HCT116 (cell line): ENCODE data around the gene TEX10. TPM values are rescaled to one million over a fixed set of nuclear protein-coding genes. Genes with fewer than 3 reads are reported as not detected.

Source experiments
- ATAC-seq: fragments of 200-7000 bp; cut with Tn5 transposase; 2 replicates; pipeline ENCODE4 v1.9.1; 2020; ENCODE audit warnings: mild to moderate bottlenecking, moderate library complexity
- BruUV-seq: library from RNA; stranded (reverse); fragments of 400-500 nt; replicated peaks from 2 replicates; lab custom pipeline; 2021; lab: Mats Ljungman, UMichigan
- CTCF ChIA-PET: fragments of 300-600 bp; sonication (Branson Sonifier 250); formaldehyde crosslinking; loops from one replicate; lab custom pipeline; 2021; ENCODE audit warnings: antibody characterized with exemption; lab: Charles Lee
- POLR2A ChIA-PET: fragments of 300-600, 350-600 bp; sonication (Branson Sonifier 250); formaldehyde crosslinking; loops from one replicate; lab custom pipeline; 2021; ENCODE audit warnings: antibody characterized with exemption; lab: Charles Lee
- RAD21 ChIA-PET, 2 experiments: fragments of 300-600 bp; sonication (Branson Sonifier 250); formaldehyde crosslinking; loops; one replicate each; lab custom pipeline; 2023; ENCODE audit warnings: low total read pairs in 2 of 2; ENCODE audit not compliant: uncharacterized antibody in 2 of 2, unreplicated experiment in 2 of 2, low non-redundant PET in 1 of 2; lab: Charles Lee
- DNase-seq: peaks from one replicate; pipeline ENCODE4 v3.0.0-alpha.2; 2010; ENCODE audit warnings: low read depth, low spot score
- H2AFZ ChIP-seq: fragments of 200-600 bp; shearing (Covaris generic), sonication (generic); 2 replicates; pipeline ENCODE4 v1.6.1; 2017; ENCODE audit warnings: low read depth, mixed run types, mixed read lengths, antibody characterized with exemption, low read length; ENCODE audit not compliant: poor library complexity, severe bottlenecking
- H3K27ac ChIP-seq: 2 replicates; pipeline ENCODE4 v1.5.1; 2012; ENCODE audit warnings: low read depth, low read length
- H3K27me3 ChIP-seq: fragments of 200-600 bp; sonication (generic); 2 replicates; pipeline ENCODE4 v1.6.1; 2016; ENCODE audit warnings: mixed run types, low read length, mixed read lengths; ENCODE audit not compliant: insufficient read depth
- H3K36me3 ChIP-seq, 2 experiments: fragments of 200-500 bp in 1 of 2; fragments of 200-600 bp in 1 of 2; sonication (Bioruptor generic) in 1 of 2; sonication (generic) in 1 of 2; 2 replicates each; pipeline versions ENCODE4 v1.5.1 to v1.6.1; 2014 to 2016; ENCODE audit warnings: low read length in 2 of 2, inconsistent platforms in 1 of 2, mixed read lengths in 1 of 2, mixed run types in 1 of 2; ENCODE audit not compliant: insufficient read depth in 2 of 2, control insufficient read depth in 1 of 2
- H3K4me1 ChIP-seq, 2 experiments: fragments of 200-600 bp in 1 of 2; sonication (generic) in 1 of 2; 2 replicates each; pipeline versions ENCODE4 v1.5.1 to v1.6.1; 2012 to 2017; ENCODE audit warnings: low read length in 2 of 2, inconsistent platforms in 1 of 2, mild to moderate bottlenecking in 1 of 2, mixed read lengths in 1 of 2, mixed run types in 1 of 2, moderate library complexity in 1 of 2; ENCODE audit not compliant: insufficient read depth in 2 of 2, control insufficient read depth in 1 of 2
- H3K4me2 ChIP-seq: fragments of 200-600 bp; sonication (generic); 2 replicates; pipeline ENCODE4 v1.6.1; 2017; ENCODE audit warnings: mixed run types, low read length, mixed read lengths
- H3K4me3 ChIP-seq, 2 experiments: fragments of 200-600 bp in 1 of 2; sonication (generic) in 1 of 2; replicated peaks in 1 of 2; 2 replicates each; pipeline ENCODE4 v1.5.1; 2011 to 2016; ENCODE audit warnings: low read length in 2 of 2, control low read depth in 1 of 2, low read depth in 1 of 2, mild to moderate bottlenecking in 1 of 2, mixed read lengths in 1 of 2, mixed run types in 1 of 2
- H3K79me2 ChIP-seq: fragments of 200-600 bp; sonication (generic); 2 replicates; pipeline ENCODE4 v1.6.1; 2017; ENCODE audit warnings: mild to moderate bottlenecking, mixed run types, low read length, moderate library complexity, mixed read lengths; ENCODE audit not compliant: insufficient read depth
- H3K9ac ChIP-seq: fragments of 200-600 bp; sonication (generic); 2 replicates; pipeline ENCODE4 v1.6.1; 2016; ENCODE audit warnings: low read length, mixed read lengths
- H3K9me2 ChIP-seq: fragments of 200-600 bp; sonication (generic), shearing (Covaris generic); 2 replicates; pipeline ENCODE4 v1.6.1; 2017; ENCODE audit warnings: mixed run types, mild to moderate bottlenecking, moderate library complexity; ENCODE audit not compliant: insufficient read depth
- H3K9me3 ChIP-seq, 2 experiments: fragments of 200-500 bp in 1 of 2; fragments of 200-600 bp in 1 of 2; sonication (Bioruptor generic) in 1 of 2; sonication (generic) in 1 of 2; 2 replicates each; pipeline ENCODE4 v1.6.1; 2014 to 2017; ENCODE audit warnings: low read length in 2 of 2, mixed read lengths in 2 of 2, inconsistent platforms in 1 of 2, low read depth in 1 of 2, mild to moderate bottlenecking in 1 of 2, mixed run types in 1 of 2, moderate library complexity in 1 of 2; ENCODE audit not compliant: control insufficient read depth in 1 of 2, insufficient read depth in 1 of 2
- H4K20me1 ChIP-seq: fragments of 200-600 bp; sonication (generic), shearing (Covaris generic); 2 replicates; pipeline ENCODE4 v1.6.1; 2017; ENCODE audit warnings: mixed run types, mild to moderate bottlenecking, moderate library complexity; ENCODE audit not compliant: insufficient read depth
- ATF3 ChIP-seq: IDR thresholded peaks from 2 replicates; pipeline ENCODE4 v1.6.1; 2012
- CBX3 ChIP-seq: IDR thresholded peaks from 2 replicates; pipeline ENCODE4 v1.6.1; 2012; ENCODE audit warnings: low read depth
- CTCF ChIP-seq, 3 experiments: fragments of 200-600 bp in 1 of 3; sonication (generic) in 1 of 3; IDR thresholded peaks in 2 of 3; conservative IDR thresholded peaks in 1 of 3; 2 replicates each; pipeline ENCODE4 v1.5.1; 2012 to 2017; ENCODE audit warnings: low read depth in 2 of 3, low read length in 2 of 3, antibody characterized with exemption in 1 of 3, borderline replicate concordance in 1 of 3, control low read depth in 1 of 3, mild to moderate bottlenecking in 1 of 3, mixed read lengths in 1 of 3, mixed run types in 1 of 3, moderate library complexity in 1 of 3; ENCODE audit not compliant: insufficient read depth in 1 of 3
- ELF1 ChIP-seq: IDR thresholded peaks from 2 replicates; pipeline ENCODE4 v1.6.1; 2012; ENCODE audit warnings: low read depth, borderline replicate concordance
- EZH2 ChIP-seq: fragments of 200-600 bp; sonication (generic); IDR thresholded peaks from 2 replicates; pipeline ENCODE4 v1.6.1; 2017; ENCODE audit warnings: antibody characterized with exemption, mixed run types
- EZH2phosphoT487 ChIP-seq: fragments of 200-600 bp; IDR thresholded peaks from 2 replicates; pipeline ENCODE4 v1.6.1; 2018; ENCODE audit warnings: antibody characterized with exemption, borderline replicate concordance
- FOSL1 ChIP-seq: IDR thresholded peaks from 2 replicates; pipeline ENCODE4 v1.6.1; 2012; ENCODE audit warnings: low read depth
- JUND ChIP-seq: IDR thresholded peaks from 2 replicates; pipeline ENCODE4 v1.6.1; 2012
- MAX ChIP-seq: IDR thresholded peaks from 2 replicates; pipeline ENCODE4 v1.6.1; 2012
- POLR2A ChIP-seq: IDR thresholded peaks from 2 replicates; pipeline ENCODE4 v1.7.0; 2011; ENCODE audit warnings: borderline replicate concordance; ENCODE audit not compliant: insufficient read depth, insufficient read length; ENCODE audit errors: extremely low read depth
- POLR2AphosphoS5 ChIP-seq: IDR thresholded peaks from 2 replicates; pipeline ENCODE4 v1.6.1; 2011; ENCODE audit warnings: mild to moderate bottlenecking, low read depth, low read length, moderate library complexity
- RAD21 ChIP-seq: IDR thresholded peaks from 2 replicates; pipeline ENCODE4 v1.6.1; 2012; ENCODE audit warnings: low read depth, mild to moderate bottlenecking
- REST ChIP-seq: IDR thresholded peaks from 2 replicates; pipeline ENCODE4 v1.6.1; 2012; ENCODE audit warnings: low read depth
- SIN3A ChIP-seq: IDR thresholded peaks from 2 replicates; pipeline ENCODE4 v1.6.1; 2012; ENCODE audit warnings: low read depth
- SP1 ChIP-seq: IDR thresholded peaks from 2 replicates; pipeline ENCODE4 v1.6.1; 2012; ENCODE audit warnings: low read depth
- TCF7L2 ChIP-seq: IDR thresholded peaks from 2 replicates; pipeline ENCODE4 v1.7.0; 2011; ENCODE audit warnings: borderline replicate concordance, inconsistent platforms; ENCODE audit not compliant: insufficient read depth, insufficient read length; ENCODE audit errors: extremely low read depth
- ZBTB33 ChIP-seq: IDR thresholded peaks from 2 replicates; pipeline ENCODE4 v1.6.1; 2011; ENCODE audit warnings: mild to moderate bottlenecking, low read length, moderate library complexity; ENCODE audit not compliant: insufficient replicate concordance; ENCODE audit errors: extremely low read depth
- ZNF274 ChIP-seq: fragments of 200-500 bp; sonication (Bioruptor generic); IDR thresholded peaks from 2 replicates; pipeline ENCODE4 v1.6.1; 2014; ENCODE audit warnings: mild to moderate bottlenecking, low read depth, low read length, inconsistent platforms
- intact Hi-C: fragments of 100-400 bp; cut with micrococcal nuclease; formaldehyde crosslinking; loops from 2 replicates; pipeline ENCODE4 v1.10.0; 2022
- total RNA-seq: library from RNA; stranded (reverse); gene quantifications from one replicate; pipeline ENCODE4 v1.2.1, GENCODE V29; 2021; ENCODE audit not compliant: unreplicated experiment

Gene TEX10
- total RNA-seq, 1 experiment from 2014 or later, result 53.0 TPM

- POLR2A ChIA-PET, result no interaction called here
- TF ChIP-seq CBX3, result no peak
- no peak for TF ChIP-seq JUND
- no peak for TF ChIP-seq ZNF274
- no peak for TF ChIP-seq ATF3
- TF ChIP-seq ELF1, result no peak
- TF ChIP-seq POLR2AphosphoS5, result no peak
- TF ChIP-seq MAX, result no peak
- TF ChIP-seq CTCF (IDR thresholded peaks at IDR 0.05 in 2 of 3, conservative IDR thresholded peaks at IDR 0.05 in 1 of 3; ENCODE audit: borderline replicate concordance in 1 of 3, insufficient read depth in 1 of 3, low read depth in 2 of 3, low read length in 2 of 3), result no peak
- no peak for TF ChIP-seq ZBTB33
- TF ChIP-seq RAD21, result no peak
- no peak for TF ChIP-seq EZH2
- no peak for TF ChIP-seq SP1
- no peak for TF ChIP-seq POLR2A
- no peak for TF ChIP-seq TCF7L2
- no peak for TF ChIP-seq EZH2phosphoT487
- TF ChIP-seq SIN3A, result no peak
- no peak for TF ChIP-seq REST
- no peak for TF ChIP-seq FOSL1
- TF ChIP-seq, all 23 proteins: peak for 0
- RAD21 ChIA-PET, result no interaction called here
These were observed 13.4 kb upstream of the TEX10 start for GRCh38 chr9:100366121-100366520.

More at GRCh38 chr9:100366121-100366520, 13.4 kb upstream of the TEX10 start:
- no peaks in the 10 kb centered on the region for H3K27me3 ChIP-seq
- no peak overlapping the region for H2AFZ ChIP-seq
- no TSS peak for BruUV-seq
- DNase-seq, result no peak
- CTCF ChIA-PET, result no interaction called here
- H3K9ac ChIP-seq, result no peak overlapping the region
- ATAC-seq, result no peak
- no peaks in the 10 kb centered on the region for H3K9me3 ChIP-seq
- no peaks in the 10 kb centered on the region for H3K36me3 ChIP-seq
- H3K79me2 ChIP-seq, result no peaks in the 10 kb centered on the region
- 0 out of 4 replicates have a peak, but pooled peaks cover 0 to 2% of the 10 kb centered on the region in 2 experiments for H3K4me1 ChIP-seq
- no peak overlapping the region for H3K4me2 ChIP-seq
- no peak overlapping the region for H3K27ac ChIP-seq
- H3K9me2 ChIP-seq, result no peaks in the 10 kb centered on the region
- intact Hi-C loops, result no loop called here
- H3K4me3 ChIP-seq, result no peak overlapping the region
- H4K20me1 ChIP-seq, result no peaks in the 10 kb centered on the region; the same call in 1 of the 2 replicates
